ENCODE measurements around the gene AKNAD1. TPM values are rescaled to one million over a fixed set of nuclear protein-coding genes. Genes with fewer than 3 reads are reported as not detected.

AKNAD1 gene
- total and polyA plus RNA-seq, 2 of the 8 experiments (the other 6 are each of a cell fraction or from before 2014, with no cell fraction given), result not detected

DNA sequence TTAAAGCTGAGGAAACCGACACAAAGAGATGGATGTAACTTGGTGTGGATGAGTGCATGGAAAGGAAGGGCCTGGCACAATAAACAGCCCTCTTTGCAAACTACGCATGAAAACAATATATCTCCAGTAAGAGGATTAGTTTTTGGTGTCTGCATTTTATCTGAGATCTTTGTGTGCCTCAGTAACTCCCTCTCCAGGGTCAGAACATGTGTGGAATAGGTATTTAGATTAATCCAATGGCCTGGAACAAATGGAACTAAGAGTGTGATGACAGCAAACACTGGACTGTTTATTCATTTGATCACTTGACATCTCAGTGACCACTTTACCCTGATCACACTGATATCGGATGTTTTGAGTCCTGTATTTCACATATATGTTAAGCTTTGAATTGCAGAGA is 45.3 kb downstream of the AKNAD1 start:
- Histone ChIP-seq H3K23me2 (ENCODE audit: low read depth, low read length) (no peaks in the 10 kb centered on the region), H2AFZ (ENCODE audit: low read length) (no peak overlapping the region), H3K4me2 (ENCODE audit: insufficient read depth in 1 of 2, low read depth in 2 of 2, low read length in 2 of 2) (no peak overlapping the region), H4K91ac (replicated peaks; ENCODE audit: insufficient read length, low read length) (no peak overlapping the region), H4K5ac (ENCODE audit: insufficient read length, low read depth, low read length) (no peak overlapping the region), H2BK15ac (ENCODE audit: low read length) (no peak overlapping the region), H3K9me3 (ENCODE audit: insufficient read depth in 2 of 2, low read depth in 1 of 2, low read length in 1 of 2) (no peaks in the 10 kb centered on the region), H3K79me1 (ENCODE audit: low read depth, low read length) (no peaks in the 10 kb centered on the region), H2BK120ac (replicated peaks; ENCODE audit: low read depth, low read length) (no peak overlapping the region), H4K20me1 (replicated peaks in 1 of 2; ENCODE audit: control insufficient read depth in 1 of 2, insufficient read depth in 2 of 2, low read length in 2 of 2) (no peaks in the 10 kb centered on the region), H2BK5ac (ENCODE audit: low read depth, low read length) (no peak overlapping the region), H3K14ac (ENCODE audit: insufficient read length) (no peak overlapping the region), H3K36me3 (ENCODE audit: control insufficient read depth in 2 of 4, insufficient read depth in 4 of 4, low read length in 3 of 4) (peaks cover 0 to 7% (median 1%) of the 10 kb centered on the region in 4 experiments; a peak in 3 of 8 replicates), H2BK12ac (ENCODE audit: low read depth, low read length) (no peak overlapping the region), H3K4me1 (replicated peaks in 1 of 4; ENCODE audit: control insufficient read depth in 3 of 4, insufficient read depth in 4 of 4, low read length in 3 of 4) (peaks cover 0 to 14% (median under 1%) of the 10 kb centered on the region in 4 experiments; a peak in 4 of 7 replicates), H3K18ac (ENCODE audit: extremely low read depth, low read length) (no peak overlapping the region), H2AK5ac (ENCODE audit: low read depth, low read length) (no peak overlapping the region), H3K56ac (replicated peaks; ENCODE audit: insufficient read length, low read depth, low read length) (no peak overlapping the region), H3K4me3 (ENCODE audit: extremely low read depth in 1 of 4, insufficient read depth in 2 of 4, low read depth in 3 of 4, low read length in 4 of 4) (no peak overlapping the region), H3K23ac (ENCODE audit: insufficient read length) (no peak overlapping the region), H3K27ac (ENCODE audit: low read depth, low read length) (no peak overlapping the region), H4K8ac (ENCODE audit: extremely low read depth, insufficient read depth, low read length) (no peak overlapping the region), H3K27me3 (replicated peaks in 1 of 4; ENCODE audit: control insufficient read depth in 3 of 4, extremely low read depth in 1 of 4, insufficient read depth in 3 of 4, low read length in 3 of 4) (no peaks in the 10 kb centered on the region), H3K4ac (replicated peaks; ENCODE audit: insufficient read length, low read depth, low read length) (no peak overlapping the region), H3K9ac (replicated peaks in 1 of 4; ENCODE audit: extremely low read depth in 1 of 4, low read depth in 3 of 4, low read length in 3 of 4) (no peak overlapping the region), H2BK20ac (ENCODE audit: low read length) (no peak overlapping the region), H3K79me2 (ENCODE audit: control insufficient read depth in 1 of 2, insufficient read depth in 2 of 2, low read length in 2 of 2) (no peaks in the 10 kb centered on the region)
- DNase-seq (ENCODE audit: low read depth in 1 of 2, low spot score in 2 of 2), result no peak
- CTCF ChIA-PET (ENCODE audit: partially characterized antibody), result interaction anchor here (1.0 kb wide), 1 partner anchor 15 kb away, joined by 3 read pairs; no protein-coding TSS in a partner anchor
- no peak for FAIRE-seq
- 88% methylated on average over 3 of the region's 3 CpGs; no CpG with 5 or more reads in 1 of the 2 experiments for WGBS, 2 experiments (ENCODE audit: extremely low coverage in 1 of 2, insufficient coverage in 1 of 2, insufficient read length in 1 of 2, insufficient replicate concordance in 2 of 2, low coverage in 1 of 2, low lambda C conversion rate in 2 of 2, missing lambda C conversion rate in 1 of 2)
- POLR2A ChIA-PET (ENCODE audit: partially characterized antibody), result interaction anchor here (0.6 kb wide), 1 partner anchor 109 kb away, joined by 3 read pairs; no protein-coding TSS in a partner anchor
- TF ChIP-seq JUN (IDR thresholded peaks at IDR 0.05; ENCODE audit: low read depth, low read length), result no peak
- TF ChIP-seq TAF7 (optimal IDR thresholded peaks at IDR 0.05; ENCODE audit: borderline replicate concordance, low read depth, low read length), result no peak
- no peak for TF ChIP-seq POU5F1 (IDR thresholded peaks at IDR 0.05; ENCODE audit: low read depth, low read length)
- TF ChIP-seq MAFK (IDR thresholded peaks at IDR 0.05; ENCODE audit: low read depth, low read length), result no peak
- TF ChIP-seq, protein P1, sequence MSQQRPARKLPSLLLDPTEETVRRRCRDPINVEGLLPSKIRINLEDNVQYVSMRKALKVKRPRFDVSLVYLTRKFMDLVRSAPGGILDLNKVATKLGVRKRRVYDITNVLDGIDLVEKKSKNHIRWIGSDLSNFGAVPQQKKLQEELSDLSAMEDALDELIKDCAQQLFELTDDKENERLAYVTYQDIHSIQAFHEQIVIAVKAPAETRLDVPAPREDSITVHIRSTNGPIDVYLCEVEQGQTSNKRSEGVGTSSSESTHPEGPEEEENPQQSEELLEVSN (IDR thresholded peaks at IDR 0.05), result no peak
- no peak for TF ChIP-seq PHF8 (conservative IDR thresholded peaks at IDR 0.05; ENCODE audit: low read depth, low read length)
- no peak for TF ChIP-seq SIN3A (conservative IDR thresholded peaks at IDR 0.05 in 1 of 2, IDR thresholded peaks at IDR 0.05 in 1 of 2; ENCODE audit: low read depth in 1 of 2, low read length in 2 of 2)
- no peak for TF ChIP-seq SIRT6 (IDR thresholded peaks at IDR 0.05; ENCODE audit: low read length)
- TF ChIP-seq KDM5A (IDR thresholded peaks at IDR 0.05; ENCODE audit: low read length), result no peak
